Stimulated activated effector memory CD8-positive, alpha-beta T cell treated with anti-CD3 and anti-CD28 coated beads, Interleukin-12 subunit alpha, Interleukin-12 subunit beta, amount 100 ng/mL, for 72 hours (primary cell): Measurements from ENCODE around the gene TREML2.
A peak's percentile ranks its signal among the peaks of the same experiment; 100 is the strongest.

Experiments used
- ATAC-seq: fragments of 150-1000 bp; cut with Tn5 transposase; 2 replicates; pipeline ENCODE4 v1.10.0; 2021
- DNase-seq, 2 donors: peaks; one replicate each; pipeline ENCODE4 v3.0.0; 2021 to 2022; ENCODE audit warnings: low spot score in 2 of 2
- H3K27ac Mint-ChIP-seq: one replicate; pipeline ENCODE4 v1.8.0; 2022; ENCODE audit warnings: mild to moderate bottlenecking, mixed read lengths
- H3K36me3 Mint-ChIP-seq: one replicate; pipeline ENCODE4 v1.8.0; 2022; ENCODE audit warnings: mild to moderate bottlenecking, mixed read lengths
- H3K4me1 Mint-ChIP-seq: one replicate; pipeline ENCODE4 v1.8.0; 2022; ENCODE audit warnings: mixed read lengths
- H3K4me3 Mint-ChIP-seq: one replicate; pipeline ENCODE4 v1.8.0; 2022; ENCODE audit warnings: mild to moderate bottlenecking, mixed read lengths
- H3K9me3 Mint-ChIP-seq: one replicate; pipeline ENCODE4 v1.8.0; 2022; ENCODE audit warnings: mixed read lengths

TREML2 gene

GRCh38 chr6:41171908-41172307, 29.0 kb downstream of the TREML2 start:
- no peaks in the 10 kb centered on the region for H3K9me3 Mint-ChIP-seq
- DNase-seq, result no peak
- no peaks in the 10 kb centered on the region for H3K36me3 Mint-ChIP-seq
- ATAC-seq, result no peak
- H3K27ac Mint-ChIP-seq, result no peak overlapping the region
- H3K4me1 Mint-ChIP-seq, result peaks cover 6% of the 10 kb centered on the region
- no peak overlapping the region for H3K4me3 Mint-ChIP-seq

- Mint-ChIP-seq H3K9me3 (no peaks in the 10 kb centered on the region), H3K4me1 (peaks cover 6% of the 10 kb centered on the region), H3K27ac (no peak overlapping the region), H3K4me3 (no peak overlapping the region), H3K36me3 (no peaks in the 10 kb centered on the region)
- DNase-seq, result no peak
- ATAC-seq, result no peak
These were observed 30.3 kb downstream of the TREML2 start for GRCh38 chr6:41170547-41171160.

GRCh38 chr6:41167173-41167963, 33.6 kb downstream of the TREML2 start:
- no peak for ATAC-seq
- no peak overlapping the region for H3K27ac Mint-ChIP-seq

GRCh38 chr6:41164551-41165120, 36.3 kb downstream of the TREML2 start:
- no peak for DNase-seq
- no peak for ATAC-seq
- no peak overlapping the region for H3K4me3 Mint-ChIP-seq
- H3K4me1 Mint-ChIP-seq, result no peaks in the 10 kb centered on the region
- H3K27ac Mint-ChIP-seq, result no peak overlapping the region
- no peaks in the 10 kb centered on the region for H3K36me3 Mint-ChIP-seq
- H3K9me3 Mint-ChIP-seq, result no peaks in the 10 kb centered on the region

More at GRCh38 chr6:41167173-41167963, 33.6 kb downstream of the TREML2 start:
- peaks cover 6% of the 10 kb centered on the region for H3K4me1 Mint-ChIP-seq
- no peaks in the 10 kb centered on the region for H3K9me3 Mint-ChIP-seq
- peak in 1 of 2 donors; percentile 46 for DNase-seq
- no peaks in the 10 kb centered on the region for H3K36me3 Mint-ChIP-seq
- H3K4me3 Mint-ChIP-seq, result no peak overlapping the region

- Mint-ChIP-seq H3K36me3 (no peaks in the 10 kb centered on the region), H3K27ac (no peak overlapping the region), H3K9me3 (no peaks in the 10 kb centered on the region), H3K4me3 (no peak overlapping the region), H3K4me1 (no peaks in the 10 kb centered on the region)
- ATAC-seq (no peak), DNase-seq (peak in 1 of 2 donors; percentile 36)
These were observed 37.6 kb downstream of the TREML2 start for GRCh38 chr6:41163419-41163717.

GRCh38 chr6:41162687-41163418, 38.1 kb downstream of the TREML2 start, which contains the start of gene TREM2:
TREM2 (minus strand) TSS chr6:41163116; CDS start chr6:41163082, 34 bp downstream.
- ATAC-seq, result no peak
- DNase-seq, result peak in 1 of 2 donors; percentile 30
- no peaks in the 10 kb centered on the region for H3K4me1 Mint-ChIP-seq
- H3K27ac Mint-ChIP-seq, result no peak within 1 kb of the TSS
- H3K4me3 Mint-ChIP-seq, result no peak within 1 kb of the TSS
- no peaks in the 10 kb centered on the region for H3K9me3 Mint-ChIP-seq
- no peaks in the 10 kb centered on the region for H3K36me3 Mint-ChIP-seq

GRCh38 chr6:41161851-41162552, 38.9 kb downstream of the TREML2 start:
- H3K4me1 Mint-ChIP-seq, result no peaks in the 10 kb centered on the region
- no peak for ATAC-seq
- no peak overlapping the region for H3K27ac Mint-ChIP-seq
- no peak for DNase-seq
- H3K36me3 Mint-ChIP-seq, result no peaks in the 10 kb centered on the region
- no peak overlapping the region for H3K4me3 Mint-ChIP-seq
- no peaks in the 10 kb centered on the region for H3K9me3 Mint-ChIP-seq

- Mint-ChIP-seq H3K9me3 (no peaks in the 10 kb centered on the region), H3K4me3 (no peak overlapping the region), H3K36me3 (no peaks in the 10 kb centered on the region), H3K27ac (no peak overlapping the region), H3K4me1 (no peaks in the 10 kb centered on the region)
- ATAC-seq, result no peak
- peak in 1 of 2 donors; percentile 23 for DNase-seq
These were observed 39.6 kb downstream of the TREML2 start for GRCh38 chr6:41161380-41161779.

- no peak overlapping the region for H3K27ac Mint-ChIP-seq
- ATAC-seq (no peak), DNase-seq (no peak)
- no peaks in the 10 kb centered on the region for H3K36me3 Mint-ChIP-seq
- no peaks in the 10 kb centered on the region for H3K4me1 Mint-ChIP-seq
- no peaks in the 10 kb centered on the region for H3K9me3 Mint-ChIP-seq
- no peak overlapping the region for H3K4me3 Mint-ChIP-seq
These were observed 40.0 kb downstream of the TREML2 start for GRCh38 chr6:41160933-41161332.

GRCh38 chr6:41159415-41160082, 41.4 kb downstream of the TREML2 start:
- Mint-ChIP-seq H3K9me3 (no peaks in the 10 kb centered on the region), H3K4me1 (no peaks in the 10 kb centered on the region), H3K4me3 (no peak overlapping the region), H3K36me3 (no peaks in the 10 kb centered on the region), H3K27ac (no peak overlapping the region)
- ATAC-seq, result no peak
- peak in 1 of 2 donors; percentile 25 for DNase-seq

- no peak for ATAC-seq
- DNase-seq, result no peak
- Mint-ChIP-seq H3K36me3 (no peaks in the 10 kb centered on the region), H3K4me3 (no peak overlapping the region), H3K27ac (no peak overlapping the region), H3K9me3 (no peaks in the 10 kb centered on the region), H3K4me1 (no peaks in the 10 kb centered on the region)
These were observed 43.6 kb downstream of the TREML2 start for GRCh38 chr6:41157323-41157722.

- H3K4me3 Mint-ChIP-seq, result no peak overlapping the region
- no peaks in the 10 kb centered on the region for H3K4me1 Mint-ChIP-seq
- no peaks in the 10 kb centered on the region for H3K9me3 Mint-ChIP-seq
These were observed 44.2 kb downstream of the TREML2 start for GRCh38 chr6:41156771-41157170.

GRCh38 chr6:41156001-41156400, 44.9 kb downstream of the TREML2 start:
- Mint-ChIP-seq H3K9me3 (no peaks in the 10 kb centered on the region), H3K4me3 (no peak overlapping the region), H3K4me1 (no peaks in the 10 kb centered on the region), H3K36me3 (no peaks in the 10 kb centered on the region), H3K27ac (no peak overlapping the region)
- DNase-seq (no peak), ATAC-seq (no peak)

More at GRCh38 chr6:41156771-41157170, 44.2 kb downstream of the TREML2 start:
- H3K36me3 Mint-ChIP-seq, result no peaks in the 10 kb centered on the region
- H3K27ac Mint-ChIP-seq, result no peak overlapping the region
- no peak for DNase-seq
- ATAC-seq, result no peak

GRCh38 chr6:41155132-41155805, 45.7 kb downstream of the TREML2 start:
- H3K27ac Mint-ChIP-seq, result no peak overlapping the region
- no peaks in the 10 kb centered on the region for H3K36me3 Mint-ChIP-seq
- H3K4me1 Mint-ChIP-seq, result no peaks in the 10 kb centered on the region
- H3K9me3 Mint-ChIP-seq, result no peaks in the 10 kb centered on the region
- ATAC-seq (no peak), DNase-seq (no peak)
- no peak overlapping the region for H3K4me3 Mint-ChIP-seq
